Fibroblast of lung (primary cell): ENCODE results near the gene KPNA6. TPM values are rescaled to one million over a fixed set of nuclear protein-coding genes. Genes with fewer than 3 reads are reported as not detected.

Source experiments
- DNase-seq, 2 donors: peaks; one replicate each; pipeline versions ENCODE4 v3.0.0 to v3.0.0-alpha.2; 2010; ENCODE audit warnings: low read depth in 2 of 2
- H2AFZ ChIP-seq: 2 replicates; pipeline ENCODE4 v1.5.1; 2012; ENCODE audit warnings: low read length, control low read depth, inconsistent platforms
- H3K27ac ChIP-seq: 2 replicates; pipeline ENCODE4 v1.5.1; 2011; ENCODE audit warnings: low read length, control low read depth; ENCODE audit not compliant: insufficient read depth
- H3K27me3 ChIP-seq: 2 replicates; pipeline ENCODE4 v1.5.1; 2011; ENCODE audit warnings: mild to moderate bottlenecking, low read length; ENCODE audit not compliant: control insufficient read depth, insufficient read depth
- H3K36me3 ChIP-seq: 2 replicates; pipeline ENCODE4 v1.5.1; 2011; ENCODE audit warnings: low read length; ENCODE audit not compliant: control insufficient read depth, insufficient read depth
- H3K4me1 ChIP-seq: 2 replicates; pipeline ENCODE4 v1.5.1; 2011; ENCODE audit warnings: low read length; ENCODE audit not compliant: control insufficient read depth, insufficient read depth; ENCODE audit errors: extremely low read depth
- H3K4me2 ChIP-seq: 2 replicates; pipeline ENCODE4 v1.5.1; 2011; ENCODE audit warnings: low read length, control low read depth; ENCODE audit not compliant: insufficient read depth; ENCODE audit errors: extremely low read depth
- H3K4me3 ChIP-seq, 4 experiments: fragments of 200-600 bp in 1 of 4; sonication (generic) in 1 of 4; replicated peaks in 1 of 4; 2 replicates each; pipeline ENCODE4 v1.5.1; 2011 to 2016; ENCODE audit warnings: low read length in 4 of 4, low read depth in 3 of 4, mild to moderate bottlenecking in 3 of 4, control low read depth in 2 of 4, inconsistent platforms in 1 of 4, mixed read lengths in 1 of 4; ENCODE audit not compliant: insufficient read depth in 1 of 4; ENCODE audit errors: control extremely low read depth in 1 of 4
- H3K79me2 ChIP-seq: 2 replicates; pipeline ENCODE4 v1.5.1; 2012; ENCODE audit warnings: mild to moderate bottlenecking, low read length, inconsistent platforms; ENCODE audit not compliant: control insufficient read depth, insufficient read depth
- H3K9ac ChIP-seq: 2 replicates; pipeline ENCODE4 v1.5.1; 2011; ENCODE audit warnings: mild to moderate bottlenecking, low read length, control low read depth; ENCODE audit not compliant: insufficient read depth
- H3K9me3 ChIP-seq: 2 replicates; pipeline ENCODE4 v1.5.1; 2012; ENCODE audit warnings: low read depth, low read length; ENCODE audit not compliant: control insufficient read depth, insufficient read depth
- H4K20me1 ChIP-seq: 2 replicates; pipeline ENCODE4 v1.5.1; 2011; ENCODE audit warnings: low read length; ENCODE audit not compliant: control insufficient read depth, insufficient read depth; ENCODE audit errors: extremely low read depth
- EZH2 ChIP-seq: IDR thresholded peaks from 2 replicates; pipeline ENCODE4 v1.5.1; 2012; ENCODE audit warnings: low read length, control low read depth, mild to moderate bottlenecking; ENCODE audit errors: missing control alignments
- polyA minus RNA-seq: library from RNA; depleted of rRNA, polyadenylated mRNA; stranded (reverse); fragments of >200 nt; gene quantifications from 2 replicates; pipeline ENCODE4 v1.2.3, GENCODE V29; 2011; ENCODE audit warnings: low replicate concordance
- polyA plus RNA-seq, 2 donors: library from polyadenylated mRNA; depleted of rRNA in 1 of 2; stranded (reverse) in 1 of 2; unstranded in 1 of 2; fragments of >200 nt; gene quantifications; 2 replicates each; pipeline ENCODE4 v1.2.1, GENCODE V29; 2011 to 2012; ENCODE audit warnings: missing spikeins in 1 of 2
- total RNA-seq: library from RNA; depleted of rRNA; stranded (reverse); fragments of >200 nt; gene quantifications from 2 replicates; pipeline ENCODE4 v1.2.1, GENCODE V29; 2014
- TF ChIP-seq, protein P1 (sequence below), 2 donors: IDR thresholded peaks in 1 of 2; conservative IDR thresholded peaks in 1 of 2; 1 replicate in 1 of 2; 2 replicates in 1 of 2; pipeline ENCODE4 v1.5.1; 2011 to 2012; ENCODE audit warnings: low read length in 2 of 2, control low read depth in 1 of 2, inconsistent platforms in 1 of 2, low read depth in 1 of 2, mild to moderate bottlenecking in 1 of 2

Gene KPNA6
- 27.0 and 40.1 TPM in 2 replicates for total RNA-seq
- polyA plus RNA-seq: 44.4 and 48.5 TPM in 2 replicates
- polyA plus RNA-seq (2012): 29.5 and 32.5 TPM in 2 replicates
- polyA minus RNA-seq: 60.3 and 70.8 TPM in 2 replicates

DNA sequence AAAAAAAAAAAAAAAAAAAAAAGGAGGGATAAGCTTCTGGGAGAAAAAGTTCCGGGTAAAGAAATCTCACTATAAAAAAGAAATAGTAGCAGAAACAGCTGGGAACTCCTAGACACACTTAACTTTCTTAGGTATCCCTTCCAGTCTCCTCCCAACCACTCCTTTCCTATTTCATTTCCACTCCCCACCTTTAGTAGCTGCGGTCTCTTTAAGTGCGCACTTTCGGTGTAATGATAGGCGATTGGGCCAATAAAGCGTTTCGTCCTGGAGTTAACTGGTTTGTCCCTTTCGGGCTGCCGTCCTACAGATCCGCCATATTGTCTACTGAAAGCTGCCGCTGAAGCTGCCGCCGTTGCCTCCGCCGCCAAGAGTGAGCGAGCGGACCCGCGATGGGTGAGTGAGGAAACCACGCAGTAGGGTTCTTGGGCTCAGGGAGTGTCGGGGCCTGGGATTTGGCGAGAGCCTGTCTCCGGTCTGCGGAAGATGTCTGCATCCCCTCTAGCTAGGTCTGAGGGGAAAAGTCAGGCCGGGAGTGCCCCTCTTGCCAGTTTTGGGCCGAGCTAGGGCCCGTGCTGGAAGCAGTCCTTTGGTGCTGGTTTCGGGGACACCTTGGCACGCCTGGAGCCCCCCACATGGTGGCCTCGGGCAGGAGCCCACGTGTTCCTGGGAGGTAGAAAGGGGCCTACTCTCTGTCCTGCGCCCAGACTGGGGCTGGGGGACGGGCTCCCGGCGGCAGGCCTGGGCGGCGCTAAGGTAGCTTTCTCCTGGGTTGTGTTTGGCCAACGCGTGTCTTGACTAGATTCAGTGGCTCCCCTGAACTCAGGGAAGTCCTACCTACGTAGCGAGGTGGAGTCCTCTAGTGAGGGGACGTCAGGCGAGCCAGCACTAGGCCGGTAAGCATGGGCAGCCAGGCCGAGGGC, at the start of gene KPNA6:
KPNA6 (plus strand) TSS at position 315 of the 920 bp plus-strand sequence; CDS start at position 390, 75 bp downstream.
- peak; percentile 98 for DNase-seq
- peak within 1 kb of the TSS; percentile 93 for H3K4me2 ChIP-seq
- H3K27me3 ChIP-seq: no peaks in the 10 kb centered on the region
- peak within 1 kb of the TSS; percentile 88 for H3K27ac ChIP-seq
- no peaks in the 10 kb centered on the region for H3K36me3 ChIP-seq
- H3K4me1 ChIP-seq: peaks cover 3% of the 10 kb centered on the region
- peak within 1 kb of the TSS; percentile 67 for H2AFZ ChIP-seq
- H3K9me3 ChIP-seq: no peaks in the 10 kb centered on the region
- peaks cover 50% of the 10 kb centered on the region for H3K79me2 ChIP-seq
- TF ChIP-seq, protein P1, sequence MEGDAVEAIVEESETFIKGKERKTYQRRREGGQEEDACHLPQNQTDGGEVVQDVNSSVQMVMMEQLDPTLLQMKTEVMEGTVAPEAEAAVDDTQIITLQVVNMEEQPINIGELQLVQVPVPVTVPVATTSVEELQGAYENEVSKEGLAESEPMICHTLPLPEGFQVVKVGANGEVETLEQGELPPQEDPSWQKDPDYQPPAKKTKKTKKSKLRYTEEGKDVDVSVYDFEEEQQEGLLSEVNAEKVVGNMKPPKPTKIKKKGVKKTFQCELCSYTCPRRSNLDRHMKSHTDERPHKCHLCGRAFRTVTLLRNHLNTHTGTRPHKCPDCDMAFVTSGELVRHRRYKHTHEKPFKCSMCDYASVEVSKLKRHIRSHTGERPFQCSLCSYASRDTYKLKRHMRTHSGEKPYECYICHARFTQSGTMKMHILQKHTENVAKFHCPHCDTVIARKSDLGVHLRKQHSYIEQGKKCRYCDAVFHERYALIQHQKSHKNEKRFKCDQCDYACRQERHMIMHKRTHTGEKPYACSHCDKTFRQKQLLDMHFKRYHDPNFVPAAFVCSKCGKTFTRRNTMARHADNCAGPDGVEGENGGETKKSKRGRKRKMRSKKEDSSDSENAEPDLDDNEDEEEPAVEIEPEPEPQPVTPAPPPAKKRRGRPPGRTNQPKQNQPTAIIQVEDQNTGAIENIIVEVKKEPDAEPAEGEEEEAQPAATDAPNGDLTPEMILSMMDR (conservative IDR thresholded peaks at IDR 0.05 in 1 of 2, IDR thresholded peaks at IDR 0.05 in 1 of 2; ENCODE audit: low read depth in 1 of 2, low read length in 2 of 2): no peak
- no peak for TF ChIP-seq EZH2
- H3K4me3 ChIP-seq: peak within 1 kb of the TSS; percentile 70 to 93 (median 89)
- H3K9ac ChIP-seq: peak within 1 kb of the TSS; percentile 90
- no peaks in the 10 kb centered on the region for H4K20me1 ChIP-seq

DNA sequence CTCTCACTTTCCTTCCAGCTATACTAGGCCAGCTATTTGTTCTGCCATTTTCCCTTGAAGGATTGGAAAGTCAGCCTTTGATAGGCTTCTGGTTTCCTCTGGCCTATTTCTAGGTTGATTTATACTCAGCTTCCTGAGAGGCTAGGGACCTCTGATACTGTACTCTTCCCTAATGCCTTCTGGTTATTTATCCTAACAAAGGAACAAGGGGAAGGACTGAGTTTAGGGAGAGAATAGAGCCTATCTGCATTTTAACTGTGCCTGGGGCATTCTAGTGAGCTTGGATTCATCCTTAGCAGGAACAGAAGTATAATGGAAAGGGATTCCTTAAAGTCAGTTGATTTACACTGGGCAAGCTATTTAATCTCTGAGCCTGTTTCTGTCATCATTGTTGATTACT, 46.9 kb upstream of the KPNA6 start:
- no peaks in the 10 kb centered on the region for H3K27me3 ChIP-seq
- H4K20me1 ChIP-seq: no peaks in the 10 kb centered on the region
- TF ChIP-seq EZH2: no peak
- TF ChIP-seq, protein P1 (conservative IDR thresholded peaks at IDR 0.05 in 1 of 2, IDR thresholded peaks at IDR 0.05 in 1 of 2; ENCODE audit: low read depth in 1 of 2, low read length in 2 of 2): no peak
- peaks cover 13% of the 10 kb centered on the region for H3K4me1 ChIP-seq
- H3K27ac ChIP-seq: no peak overlapping the region
- H3K4me2 ChIP-seq: no peak overlapping the region
- no peaks in the 10 kb centered on the region for H3K9me3 ChIP-seq
- no peak overlapping the region for H3K4me3 ChIP-seq
- no peak overlapping the region for H3K9ac ChIP-seq
- peaks cover 14% of the 10 kb centered on the region for H3K36me3 ChIP-seq
- H3K79me2 ChIP-seq: peaks cover 7% of the 10 kb centered on the region
- no peak for DNase-seq
- no peak overlapping the region for H2AFZ ChIP-seq

DNA sequence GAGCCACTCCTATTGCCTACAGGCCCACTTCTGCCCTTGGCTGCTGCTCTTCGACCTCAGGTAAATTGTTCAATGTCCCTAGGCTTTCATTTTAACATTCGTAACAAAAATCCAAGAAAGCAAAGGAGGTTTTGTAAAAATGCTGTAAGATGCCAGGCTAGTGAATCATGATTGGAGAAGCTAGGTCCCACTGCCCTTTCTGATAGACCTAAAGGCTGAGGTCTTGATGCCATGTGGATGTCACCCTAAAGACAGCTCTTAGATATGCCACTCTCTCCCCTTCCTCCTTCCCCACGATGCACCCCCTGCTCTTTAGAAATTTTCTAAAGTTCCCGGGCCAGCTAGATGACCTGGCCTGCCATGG, 45.0 kb upstream of the KPNA6 start:
- no peaks in the 10 kb centered on the region for H3K27me3 ChIP-seq
- H3K79me2 ChIP-seq: no peaks in the 10 kb centered on the region
- H3K4me2 ChIP-seq: no peak overlapping the region
- H3K27ac ChIP-seq: peak overlapping the region; percentile 70
- peaks cover 17% of the 10 kb centered on the region for H3K4me1 ChIP-seq
- H2AFZ ChIP-seq: no peak overlapping the region
- peaks cover 9% of the 10 kb centered on the region for H3K36me3 ChIP-seq
- no peak overlapping the region for H3K4me3 ChIP-seq
- DNase-seq: peak in 1 of 2 donors; percentile 46
- no peaks in the 10 kb centered on the region for H3K9me3 ChIP-seq
- H4K20me1 ChIP-seq: no peaks in the 10 kb centered on the region
- no peak for TF ChIP-seq EZH2
- TF ChIP-seq, protein P1 (conservative IDR thresholded peaks at IDR 0.05 in 1 of 2, IDR thresholded peaks at IDR 0.05 in 1 of 2; ENCODE audit: low read depth in 1 of 2, low read length in 2 of 2): no peak
- H3K9ac ChIP-seq: no peak overlapping the region
